ENCODE results near the gene WWOX.

DNA sequence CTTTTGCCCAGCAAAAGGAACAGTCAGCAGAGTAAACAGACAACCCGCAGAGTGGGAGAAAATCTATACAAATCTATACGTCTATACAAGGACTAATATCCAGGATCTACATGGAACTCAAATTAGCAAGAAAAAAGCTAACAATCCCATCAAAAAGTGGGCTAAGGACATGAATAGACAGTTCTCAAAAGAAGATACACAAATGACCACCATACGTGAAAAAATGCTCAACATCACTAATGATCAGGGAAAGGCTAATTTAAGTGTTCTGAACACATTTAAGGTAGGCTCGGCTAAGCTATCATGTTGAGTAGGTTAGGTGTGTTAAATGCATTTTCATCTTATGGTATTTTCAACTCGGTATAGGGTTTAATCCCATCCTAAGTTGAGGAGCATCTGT is 598.0 kb downstream of the WWOX start:
- TF ChIP-seq, protein P1, sequence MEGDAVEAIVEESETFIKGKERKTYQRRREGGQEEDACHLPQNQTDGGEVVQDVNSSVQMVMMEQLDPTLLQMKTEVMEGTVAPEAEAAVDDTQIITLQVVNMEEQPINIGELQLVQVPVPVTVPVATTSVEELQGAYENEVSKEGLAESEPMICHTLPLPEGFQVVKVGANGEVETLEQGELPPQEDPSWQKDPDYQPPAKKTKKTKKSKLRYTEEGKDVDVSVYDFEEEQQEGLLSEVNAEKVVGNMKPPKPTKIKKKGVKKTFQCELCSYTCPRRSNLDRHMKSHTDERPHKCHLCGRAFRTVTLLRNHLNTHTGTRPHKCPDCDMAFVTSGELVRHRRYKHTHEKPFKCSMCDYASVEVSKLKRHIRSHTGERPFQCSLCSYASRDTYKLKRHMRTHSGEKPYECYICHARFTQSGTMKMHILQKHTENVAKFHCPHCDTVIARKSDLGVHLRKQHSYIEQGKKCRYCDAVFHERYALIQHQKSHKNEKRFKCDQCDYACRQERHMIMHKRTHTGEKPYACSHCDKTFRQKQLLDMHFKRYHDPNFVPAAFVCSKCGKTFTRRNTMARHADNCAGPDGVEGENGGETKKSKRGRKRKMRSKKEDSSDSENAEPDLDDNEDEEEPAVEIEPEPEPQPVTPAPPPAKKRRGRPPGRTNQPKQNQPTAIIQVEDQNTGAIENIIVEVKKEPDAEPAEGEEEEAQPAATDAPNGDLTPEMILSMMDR (IDR thresholded peaks at IDR 0.05; ENCODE audit: poor library complexity, severe bottlenecking), result no peak
- TF ChIP-seq, protein P2, sequence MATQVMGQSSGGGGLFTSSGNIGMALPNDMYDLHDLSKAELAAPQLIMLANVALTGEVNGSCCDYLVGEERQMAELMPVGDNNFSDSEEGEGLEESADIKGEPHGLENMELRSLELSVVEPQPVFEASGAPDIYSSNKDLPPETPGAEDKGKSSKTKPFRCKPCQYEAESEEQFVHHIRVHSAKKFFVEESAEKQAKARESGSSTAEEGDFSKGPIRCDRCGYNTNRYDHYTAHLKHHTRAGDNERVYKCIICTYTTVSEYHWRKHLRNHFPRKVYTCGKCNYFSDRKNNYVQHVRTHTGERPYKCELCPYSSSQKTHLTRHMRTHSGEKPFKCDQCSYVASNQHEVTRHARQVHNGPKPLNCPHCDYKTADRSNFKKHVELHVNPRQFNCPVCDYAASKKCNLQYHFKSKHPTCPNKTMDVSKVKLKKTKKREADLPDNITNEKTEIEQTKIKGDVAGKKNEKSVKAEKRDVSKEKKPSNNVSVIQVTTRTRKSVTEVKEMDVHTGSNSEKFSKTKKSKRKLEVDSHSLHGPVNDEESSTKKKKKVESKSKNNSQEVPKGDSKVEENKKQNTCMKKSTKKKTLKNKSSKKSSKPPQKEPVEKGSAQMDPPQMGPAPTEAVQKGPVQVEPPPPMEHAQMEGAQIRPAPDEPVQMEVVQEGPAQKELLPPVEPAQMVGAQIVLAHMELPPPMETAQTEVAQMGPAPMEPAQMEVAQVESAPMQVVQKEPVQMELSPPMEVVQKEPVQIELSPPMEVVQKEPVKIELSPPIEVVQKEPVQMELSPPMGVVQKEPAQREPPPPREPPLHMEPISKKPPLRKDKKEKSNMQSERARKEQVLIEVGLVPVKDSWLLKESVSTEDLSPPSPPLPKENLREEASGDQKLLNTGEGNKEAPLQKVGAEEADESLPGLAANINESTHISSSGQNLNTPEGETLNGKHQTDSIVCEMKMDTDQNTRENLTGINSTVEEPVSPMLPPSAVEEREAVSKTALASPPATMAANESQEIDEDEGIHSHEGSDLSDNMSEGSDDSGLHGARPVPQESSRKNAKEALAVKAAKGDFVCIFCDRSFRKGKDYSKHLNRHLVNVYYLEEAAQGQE (IDR thresholded peaks at IDR 0.05; ENCODE audit: borderline replicate concordance), result no peak
- TF ChIP-seq EZH2 (IDR thresholded peaks at IDR 0.05; ENCODE audit: borderline replicate concordance, insufficient read depth, low read length, poor library complexity, severe bottlenecking) (no peak), EP300 (conservative IDR thresholded peaks at IDR 0.05; ENCODE audit: poor library complexity, severe bottlenecking) (no peak), POLR2AphosphoS5 (IDR thresholded peaks at IDR 0.05) (no peak), TAF1 (IDR thresholded peaks at IDR 0.05; ENCODE audit: low read depth) (no peak), RAD21 (conservative IDR thresholded peaks at IDR 0.05) (no peak), SMC3 (conservative IDR thresholded peaks at IDR 0.05; ENCODE audit: poor library complexity) (no peak)

All from neural cell (in vitro differentiated cells).